OCI-LY1 (cell line): ENCODE measurements around the gene PLCB2.

Experiments used
- CTCF ChIP-seq: fragments of 200-600 bp; sonication (generic), shearing (Covaris generic); IDR thresholded peaks from 2 replicates; pipeline ENCODE4 v1.5.1; 2017; ENCODE audit warnings: mild to moderate bottlenecking, antibody characterized with exemption, low read length, moderate library complexity, mixed read lengths
- EZH2 ChIP-seq: fragments of 200-600 bp; sonication (generic), shearing (Covaris generic); IDR thresholded peaks from 2 replicates; pipeline ENCODE4 v1.8.0; 2017; ENCODE audit warnings: borderline replicate concordance, mixed run types, mild to moderate bottlenecking, antibody characterized with exemption, low read length, moderate library complexity, mixed read lengths

GRCh38 chr15:40275954-40276353 lies 31.8 kb downstream of the PLCB2 start:
- TF ChIP-seq CTCF (no peak), EZH2 (no peak)
